RWPE1 (cell line): ENCODE data around the gene TIAL1.
"Not testable (repeated sequence)": the region's sequence is repeated elsewhere in the genome, so short reads cannot be mapped to it uniquely, and the experiment has no call there.

Experiments used
- CTCF ChIA-PET: fragments of 350-600 bp; sonication (Branson Sonifier 250); formaldehyde crosslinking; extraction: SDS; loops from one replicate; lab custom pipeline; 2021; lab: Yijun Ruan, JAX
- POLR2A ChIA-PET: fragments of 400-600 bp; formaldehyde crosslinking; extraction: SDS; loops from one replicate; lab custom pipeline; 2020; ENCODE audit warnings: antibody characterized with exemption; ENCODE audit not compliant: low non-redundant PET; lab: Yijun Ruan, JAX
- DNase-seq: peaks from one replicate; pipeline ENCODE4 v3.0.0; 2012; ENCODE audit warnings: low spot score
- H3K27ac ChIP-seq: fragments of 450-650 bp; 2 replicates; pipeline ENCODE4 v1.5.1; 2017
- CTCF ChIP-seq: fragments of 450-650 bp; conservative IDR thresholded peaks from 2 replicates; pipeline ENCODE4 v1.5.1; 2017; ENCODE audit warnings: low read depth, mild to moderate bottlenecking

Gene TIAL1

GRCh38 chr10:119535837-119536507 is 60.8 kb downstream of the TIAL1 start:
- DNase-seq, result no peak
- TF ChIP-seq CTCF, result no peak
- ChIA-PET CTCF (no interaction called here), POLR2A (no interaction called here)
- no peak overlapping the region for H3K27ac ChIP-seq

- no peak for DNase-seq
- POLR2A ChIA-PET, result no interaction called here
- H3K27ac ChIP-seq, result no peak overlapping the region
- CTCF ChIA-PET, result interaction anchor here (0.7 to 0.8 kb wide), 2 partner anchors 13 to 92 kb away, joined by 3 to 5 read pairs; no protein-coding TSS in a partner anchor
- no peak for TF ChIP-seq CTCF
These were observed 61.5 kb downstream of the TIAL1 start for GRCh38 chr10:119535305-119535704.

- CTCF ChIA-PET, result no interaction called here
- no peak overlapping the region for H3K27ac ChIP-seq
- TF ChIP-seq CTCF, result no peak
- DNase-seq, result no peak
- POLR2A ChIA-PET, result no interaction called here
These were observed 63.3 kb downstream of the TIAL1 start for GRCh38 chr10:119533473-119533872.

GRCh38 chr10:119532791-119533190 is 64.0 kb downstream of the TIAL1 start:
- POLR2A ChIA-PET, H3K27ac ChIP-seq, DNase-seq: not testable (repeated sequence)
- CTCF ChIA-PET, result interaction anchor here (0.7 to 1.5 kb wide), 2 partner anchors 43 to 177 kb away, joined by 3 to 5 read pairs; no protein-coding TSS in a partner anchor

- POLR2A ChIA-PET, DNase-seq: not testable (repeated sequence)
- CTCF ChIA-PET, result interaction anchor here (0.7 to 1.5 kb wide), 2 partner anchors 43 to 176 kb away, joined by 3 to 5 read pairs; no protein-coding TSS in a partner anchor
These were observed 64.5 kb downstream of the TIAL1 start for GRCh38 chr10:119532251-119532650.

GRCh38 chr10:119531067-119531466 is 65.7 kb downstream of the TIAL1 start:
- no peak overlapping the region for H3K27ac ChIP-seq
- no peak for TF ChIP-seq CTCF
- DNase-seq, result no peak
- CTCF ChIA-PET, result interaction anchor here (0.7 to 1.5 kb wide), 2 partner anchors 14 to 41 kb away, joined by 5 read pairs; no protein-coding TSS in a partner anchor
- POLR2A ChIA-PET, result no interaction called here

More at GRCh38 chr10:119532251-119532650, 64.5 kb downstream of the TIAL1 start:
- H3K27ac ChIP-seq, result not testable (repeated sequence)

GRCh38 chr10:119528663-119529237 is 68.0 kb downstream of the TIAL1 start:
- POLR2A ChIA-PET, H3K27ac ChIP-seq: not testable (repeated sequence)
- CTCF ChIA-PET, result interaction anchor here (0.6 kb wide), 1 partner anchor 17 kb away, joined by 3 read pairs; no protein-coding TSS in a partner anchor

More at GRCh38 chr10:119528663-119529237, 68.0 kb downstream of the TIAL1 start:
- not testable (repeated sequence) for DNase-seq
